Uterus (tissue), 2 donors: Measurements from ENCODE around the gene MAPK10.

ENCODE experiments used
- CTCF ChIP-seq, 4 experiments: fragments of 200-600 bp in 2 of 4; fragments of 450-650 bp in 2 of 4; sonication (generic) in 2 of 4; IDR thresholded peaks; one replicate each; pipeline ENCODE4 v1.5.1; 2016 to 2019; ENCODE audit warnings: antibody characterized with exemption in 4 of 4, mild to moderate bottlenecking in 2 of 4, moderate library complexity in 1 of 4
- POLR2A ChIP-seq, 2 donors: fragments of 450-650 bp; IDR thresholded peaks; one replicate each; pipeline ENCODE4 v1.6.1; 2016; ENCODE audit warnings: antibody characterized with exemption in 2 of 2, mild to moderate bottlenecking in 1 of 2, moderate library complexity in 1 of 2

- TF ChIP-seq POLR2A (IDR thresholded peaks at IDR 0.05) (no peak), CTCF (IDR thresholded peaks at IDR 0.05) (no peak)
Observed at GRCh38 chr4:85946821-85947220, 413.0 kb downstream of the MAPK10 start.
